HCEC 1CT (cell line): ENCODE data around the gene CDK5R1.
"Not testable (repeated sequence)": the region's sequence is repeated elsewhere in the genome, so short reads cannot be mapped to it uniquely, and the experiment has no call there.

Source experiments
- DNase-seq: peaks from one replicate; pipeline ENCODE4 v3.0.0-alpha.2; 2017

Gene CDK5R1

DNA sequence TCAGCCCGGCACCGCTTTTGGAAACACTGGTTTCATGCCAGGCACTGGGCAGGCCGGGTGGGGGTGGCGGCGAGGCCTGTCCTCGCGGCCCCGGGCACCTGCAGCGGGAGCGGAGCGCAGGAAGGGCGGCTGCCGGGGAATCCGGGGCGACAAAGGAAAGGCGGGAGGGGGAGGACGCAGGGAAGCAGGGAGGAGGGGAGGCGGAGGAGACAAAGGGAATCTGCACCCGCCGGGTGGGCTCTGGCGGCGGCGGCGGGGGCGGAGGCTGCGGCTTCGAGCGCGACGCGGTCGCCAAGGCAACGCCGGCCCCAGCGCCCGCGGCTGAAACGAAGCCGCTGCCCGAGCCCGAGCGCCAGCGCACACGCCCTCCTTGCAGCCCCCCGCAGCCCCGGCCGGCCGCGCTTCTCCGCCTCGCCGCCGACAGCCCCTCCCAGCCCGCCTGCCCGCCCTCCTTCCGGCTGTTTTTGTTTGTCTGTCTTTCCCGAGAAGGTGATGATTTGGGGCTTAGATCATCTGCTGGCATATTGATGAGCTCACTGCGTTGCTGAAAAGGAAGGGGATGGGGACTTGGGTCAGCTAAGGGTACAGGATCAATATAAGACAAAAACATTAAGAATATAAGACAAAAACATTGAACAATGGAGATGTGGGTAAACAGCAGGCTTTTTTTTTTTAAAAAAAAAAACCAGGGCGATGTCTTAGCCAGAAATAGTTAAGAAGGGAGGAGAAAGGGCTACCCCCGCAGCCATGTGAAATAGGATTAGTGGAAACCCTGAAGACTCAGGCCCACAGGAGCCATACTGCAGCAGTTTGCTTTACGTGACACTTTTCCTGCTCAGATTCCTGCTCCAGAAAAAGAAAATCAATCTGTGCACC lies 32.7 kb downstream of the CDK5R1 start:
- DNase-seq, result peak; percentile 37

DNA sequence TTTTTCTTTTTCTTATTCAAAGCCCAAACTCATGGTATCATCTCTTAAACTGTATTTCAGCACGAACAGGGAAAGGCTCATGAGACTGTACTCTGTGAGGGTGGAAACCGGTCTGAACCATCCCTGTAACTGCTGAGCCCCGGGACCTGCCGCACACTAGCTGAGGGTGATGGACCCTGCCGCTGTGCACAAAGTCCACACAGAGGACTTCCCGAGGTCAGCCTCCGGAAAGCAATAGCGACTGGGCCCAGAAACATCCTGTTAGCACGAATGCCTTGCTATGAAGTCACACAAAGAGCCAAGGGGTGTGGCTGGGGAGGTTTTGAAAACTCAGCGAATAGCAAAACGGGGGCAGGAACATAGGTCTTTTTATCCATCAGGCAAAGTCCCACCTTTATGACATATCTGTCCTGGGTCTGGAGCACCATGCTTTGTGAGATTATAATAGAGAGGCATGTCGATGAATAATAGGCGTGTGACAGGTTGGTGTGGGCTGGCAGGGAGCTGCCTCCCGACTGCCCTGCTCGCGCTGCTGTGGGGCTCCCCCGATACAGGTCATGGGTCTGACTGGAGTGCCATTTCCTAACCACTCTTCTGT lies 33.4 kb downstream of the CDK5R1 start:
- peak; percentile 17 for DNase-seq

DNA sequence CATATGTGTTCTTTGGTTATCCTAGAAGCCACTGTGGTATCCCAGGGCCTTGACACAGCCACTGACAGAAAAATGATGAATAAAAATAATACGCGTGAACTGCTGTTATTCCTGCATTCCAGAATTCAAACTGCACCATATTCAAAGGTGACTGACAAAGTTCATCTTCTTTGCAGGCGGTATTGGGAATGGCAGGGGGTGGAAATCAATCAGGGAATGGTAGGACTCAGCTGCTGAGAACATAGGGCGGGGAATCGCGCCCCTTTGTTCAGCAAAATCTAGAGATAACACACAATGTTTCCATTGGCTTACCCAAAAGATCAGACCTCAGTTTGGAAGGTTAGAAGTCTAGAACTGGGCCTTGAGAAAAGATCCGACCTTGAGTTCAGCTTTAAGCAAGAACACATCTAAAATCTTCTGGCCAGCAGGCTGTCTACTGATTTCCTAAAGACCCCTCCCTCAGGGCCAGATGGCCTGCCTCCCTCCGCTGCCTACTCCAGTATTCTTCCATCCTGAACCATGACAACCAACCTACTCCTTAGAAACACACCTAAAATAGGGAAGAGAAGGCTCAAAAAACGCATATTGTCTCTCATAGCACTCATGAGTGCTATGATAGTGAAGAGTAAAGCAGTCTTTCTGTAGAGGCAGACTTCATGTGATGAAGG lies 34.1 kb downstream of the CDK5R1 start:
- DNase-seq, result no peak

DNA sequence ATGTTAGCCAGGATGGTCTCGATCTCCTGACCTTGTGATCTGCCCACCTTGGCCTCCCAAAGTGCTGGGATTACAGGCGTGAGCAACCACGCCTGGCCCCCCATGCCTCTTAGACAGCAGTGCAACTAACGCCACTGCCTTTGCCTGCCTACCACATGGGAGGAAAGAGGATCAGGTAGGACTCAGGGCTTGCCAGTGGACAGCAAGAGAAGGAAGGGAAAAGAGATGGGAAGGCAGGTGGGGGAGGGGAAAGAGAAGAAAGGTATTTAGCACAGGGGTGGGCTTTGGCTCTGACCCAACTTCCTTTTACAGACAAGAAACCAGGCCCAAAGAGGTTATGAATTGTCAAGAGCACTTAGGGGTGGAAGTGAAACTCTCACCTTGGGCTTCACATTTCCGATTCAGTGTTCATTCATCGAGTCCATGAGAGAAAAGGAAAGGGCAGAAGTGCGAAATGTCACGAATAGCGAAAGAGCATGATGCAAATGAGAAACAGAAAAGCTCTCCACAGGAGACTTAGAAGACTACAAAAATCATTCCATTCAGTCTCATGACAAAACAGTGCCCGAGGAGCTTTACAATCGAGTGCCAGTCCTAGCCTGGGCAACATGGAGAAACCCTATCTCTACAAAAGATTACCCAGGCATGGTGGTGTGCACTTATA lies 36.4 kb downstream of the CDK5R1 start:
- no peak for DNase-seq

- no peak for DNase-seq
These were observed 37.2 kb downstream of the CDK5R1 start for GRCh38 chr17:32523827-32524552.

- DNase-seq, result not testable (repeated sequence)
These were observed 37.7 kb downstream of the CDK5R1 start for GRCh38 chr17:32524553-32524880.

- peak; percentile 78 for DNase-seq
These were observed 38.3 kb downstream of the CDK5R1 start for GRCh38 chr17:32525122-32525521.

DNA sequence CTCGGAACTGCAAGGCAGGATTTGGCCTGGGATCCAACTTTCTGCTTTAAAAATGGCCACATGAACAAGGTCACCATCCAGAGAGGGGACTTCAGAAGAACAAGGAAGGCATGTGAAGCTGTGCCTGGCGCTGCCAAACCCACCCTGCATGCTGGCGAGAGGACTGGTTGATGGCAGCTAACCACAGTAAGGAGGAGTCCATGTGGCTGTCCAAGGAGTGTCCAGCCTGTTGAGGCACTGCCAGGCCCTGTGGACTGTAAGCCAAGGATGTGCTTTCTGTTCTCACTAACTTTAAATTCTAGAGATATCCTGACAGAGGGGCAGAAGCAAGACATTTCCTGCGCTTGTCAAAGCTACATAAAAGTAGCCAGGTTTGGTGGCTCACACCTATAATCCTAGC lies 40.4 kb downstream of the CDK5R1 start:
- no peak for DNase-seq

DNA sequence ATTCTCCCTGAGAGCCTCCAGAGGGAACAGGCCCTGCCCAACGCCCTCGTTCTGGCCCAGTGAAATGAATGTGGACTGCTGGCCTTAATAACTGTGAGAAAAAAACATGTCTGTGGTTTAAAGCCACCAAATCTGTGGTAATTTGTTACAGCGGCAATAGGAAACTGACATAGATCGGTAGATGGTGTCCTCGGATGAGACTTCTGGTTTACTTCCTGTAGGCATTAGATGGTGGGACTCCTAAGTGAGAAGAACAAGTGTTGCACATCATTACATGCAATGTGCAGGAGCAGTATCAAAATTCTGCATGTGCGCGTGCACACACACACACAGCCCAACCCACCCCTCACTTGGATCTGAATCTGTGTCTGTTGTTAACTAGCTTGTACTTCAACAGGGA lies 42.0 kb downstream of the CDK5R1 start:
- DNase-seq, result no peak

GRCh38 chr17:32529604-32530003 lies 42.8 kb downstream of the CDK5R1 start:
- DNase-seq, result no peak

GRCh38 chr17:32533296-32533695 lies 46.5 kb downstream of the CDK5R1 start:
- no peak for DNase-seq

DNA sequence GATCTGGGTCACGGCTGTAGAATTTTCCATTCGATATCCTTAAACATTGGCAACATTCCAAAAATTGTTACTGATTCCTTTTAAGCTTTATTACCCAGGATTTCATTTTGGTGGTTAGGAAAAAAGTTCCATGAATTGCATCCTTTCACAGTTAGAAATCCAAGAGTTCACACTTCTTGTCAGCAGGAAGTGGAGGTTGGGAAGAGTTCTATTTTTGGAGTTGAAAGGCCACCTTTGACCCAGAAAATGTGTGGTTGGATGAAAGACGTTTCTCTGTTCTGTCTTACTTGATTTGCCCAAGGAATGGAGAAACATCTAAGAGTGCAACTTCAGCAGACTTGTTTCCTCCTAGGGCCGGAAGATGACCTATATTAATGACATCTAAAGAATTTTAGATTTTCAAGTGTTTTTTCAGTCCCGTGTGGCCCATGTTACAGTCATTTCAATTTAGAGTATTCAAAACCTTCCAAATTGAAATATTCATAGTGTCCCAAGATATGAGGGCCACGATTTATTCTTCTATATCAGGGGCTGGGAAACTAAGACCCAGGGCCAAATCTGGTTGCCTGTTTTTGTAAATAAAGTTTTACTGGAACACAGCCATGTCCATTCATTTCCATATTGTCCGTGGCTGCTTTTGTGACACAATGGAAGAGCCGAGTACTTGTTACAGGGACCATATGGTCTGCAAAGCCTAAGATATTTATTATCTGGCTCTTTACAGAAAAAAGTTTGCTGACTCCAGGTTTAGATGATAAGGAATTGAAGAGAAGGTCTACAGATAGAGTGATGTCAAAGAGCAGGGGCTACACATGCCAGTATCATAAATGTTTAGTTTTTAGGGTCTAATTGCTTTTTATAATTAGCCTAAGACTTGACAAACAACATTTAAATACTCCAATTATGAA lies 50.2 kb downstream of the CDK5R1 start:
- peak; percentile 83 for DNase-seq
